Peyer's patch (tissue), 4 donors: ENCODE measurements around the gene NHSL2.

Experiments used
- POLR2A ChIP-seq, 2 donors: fragments of 450-650 bp; IDR thresholded peaks; one replicate each; pipeline ENCODE4 v1.5.1; 2017; ENCODE audit warnings: antibody characterized with exemption in 2 of 2, mild to moderate bottlenecking in 2 of 2, moderate library complexity in 2 of 2
- TF ChIP-seq, protein P1 (sequence below), 6 experiments: fragments of 450-650 bp in 4 of 6; fragments of 200-600 bp in 2 of 6; sonication (generic) in 1 of 6; IDR thresholded peaks; one replicate each; pipeline ENCODE4 v1.5.1; 2017 to 2019; ENCODE audit warnings: antibody characterized with exemption in 6 of 6, mild to moderate bottlenecking in 3 of 6, moderate library complexity in 1 of 6

GRCh38 chrX:71873459-71873833 lies 37.2 kb upstream of the NHSL2 start:
- TF ChIP-seq, protein P1, sequence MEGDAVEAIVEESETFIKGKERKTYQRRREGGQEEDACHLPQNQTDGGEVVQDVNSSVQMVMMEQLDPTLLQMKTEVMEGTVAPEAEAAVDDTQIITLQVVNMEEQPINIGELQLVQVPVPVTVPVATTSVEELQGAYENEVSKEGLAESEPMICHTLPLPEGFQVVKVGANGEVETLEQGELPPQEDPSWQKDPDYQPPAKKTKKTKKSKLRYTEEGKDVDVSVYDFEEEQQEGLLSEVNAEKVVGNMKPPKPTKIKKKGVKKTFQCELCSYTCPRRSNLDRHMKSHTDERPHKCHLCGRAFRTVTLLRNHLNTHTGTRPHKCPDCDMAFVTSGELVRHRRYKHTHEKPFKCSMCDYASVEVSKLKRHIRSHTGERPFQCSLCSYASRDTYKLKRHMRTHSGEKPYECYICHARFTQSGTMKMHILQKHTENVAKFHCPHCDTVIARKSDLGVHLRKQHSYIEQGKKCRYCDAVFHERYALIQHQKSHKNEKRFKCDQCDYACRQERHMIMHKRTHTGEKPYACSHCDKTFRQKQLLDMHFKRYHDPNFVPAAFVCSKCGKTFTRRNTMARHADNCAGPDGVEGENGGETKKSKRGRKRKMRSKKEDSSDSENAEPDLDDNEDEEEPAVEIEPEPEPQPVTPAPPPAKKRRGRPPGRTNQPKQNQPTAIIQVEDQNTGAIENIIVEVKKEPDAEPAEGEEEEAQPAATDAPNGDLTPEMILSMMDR (IDR thresholded peaks at IDR 0.05): no peak
- TF ChIP-seq POLR2A (IDR thresholded peaks at IDR 0.05): no peak
